ENCODE results near the gene FOXJ3. TPM values are rescaled to one million over a fixed set of nuclear protein-coding genes. Genes with fewer than 3 reads are reported as not detected.

The FOXJ3 gene
- total RNA-seq, 1 donor from 2014 or later, result 59.9 TPM

- Histone ChIP-seq H3K36me3 (no peaks in the 10 kb centered on the region), H3K9me3 (no peaks in the 10 kb centered on the region), H3K27me3 (no peaks in the 10 kb centered on the region), H3K27ac (no peak overlapping the region), H3K4me1 (peaks cover 67% of the 10 kb centered on the region), H3K4me3 (no peak overlapping the region)
- intact Hi-C loops (cut with DNase I), result no loop called here
- DNase-seq (ENCODE audit: extremely low spot score in 2 of 2), result no peak
- TF ChIP-seq CTCF (IDR thresholded peaks at IDR 0.05), result no peak
- no peak for TF ChIP-seq POLR2A (IDR thresholded peaks at IDR 0.05)
- no peak for TF ChIP-seq POLR2AphosphoS5 (IDR thresholded peaks at IDR 0.05; ENCODE audit: insufficient read depth in 1 of 2, low read depth in 1 of 2)
Measured at GRCh38 chr1:42328916-42329496, 6.0 kb downstream of the FOXJ3 start.

GRCh38 chr1:42328047-42328625 lies 6.9 kb downstream of the FOXJ3 start:
- TF ChIP-seq POLR2AphosphoS5 (IDR thresholded peaks at IDR 0.05; ENCODE audit: insufficient read depth in 1 of 2, low read depth in 1 of 2), result no peak
- no peaks in the 10 kb centered on the region for H3K27me3 ChIP-seq
- intact Hi-C loops (cut with DNase I), result no loop called here
- no peak overlapping the region for H3K4me3 ChIP-seq
- no peak overlapping the region for H3K27ac ChIP-seq
- DNase-seq (ENCODE audit: extremely low spot score in 2 of 2), result no peak
- H3K36me3 ChIP-seq, result no peaks in the 10 kb centered on the region
- no peaks in the 10 kb centered on the region for H3K9me3 ChIP-seq
- peaks cover 64% of the 10 kb centered on the region for H3K4me1 ChIP-seq

- intact Hi-C loops (cut with DNase I), result no loop called here
- Histone ChIP-seq H3K27me3 (no peaks in the 10 kb centered on the region), H3K4me1 (peaks cover 76% of the 10 kb centered on the region), H3K27ac (no peak overlapping the region), H3K4me3 (no peak overlapping the region), H3K9me3 (no peaks in the 10 kb centered on the region), H3K36me3 (no peaks in the 10 kb centered on the region)
- no peak for DNase-seq (ENCODE audit: extremely low spot score in 2 of 2)
- TF ChIP-seq CTCF (IDR thresholded peaks at IDR 0.05) (no peak), POLR2A (IDR thresholded peaks at IDR 0.05) (no peak), POLR2AphosphoS5 (IDR thresholded peaks at IDR 0.05; ENCODE audit: insufficient read depth in 1 of 2, low read depth in 1 of 2) (no peak)
Measured at GRCh38 chr1:42325014-42325402, 10.0 kb downstream of the FOXJ3 start.

- H3K36me3 ChIP-seq, result no peaks in the 10 kb centered on the region
- H3K4me3 ChIP-seq, result no peak overlapping the region
- peaks cover 80% of the 10 kb centered on the region for H3K4me1 ChIP-seq
- no peaks in the 10 kb centered on the region for H3K9me3 ChIP-seq
- no peaks in the 10 kb centered on the region for H3K27me3 ChIP-seq
- intact Hi-C loops (cut with DNase I), result no loop called here
- TF ChIP-seq POLR2A (IDR thresholded peaks at IDR 0.05) (no peak), POLR2AphosphoS5 (IDR thresholded peaks at IDR 0.05; ENCODE audit: insufficient read depth in 1 of 2, low read depth in 1 of 2) (no peak), CTCF (IDR thresholded peaks at IDR 0.05) (no peak)
- H3K27ac ChIP-seq, result no peak overlapping the region
- DNase-seq (ENCODE audit: extremely low spot score in 2 of 2), result no peak
Measured at GRCh38 chr1:42324398-42325013, 10.5 kb downstream of the FOXJ3 start.

- Histone ChIP-seq H3K4me3 (no peak overlapping the region), H3K4me1 (peaks cover 80% of the 10 kb centered on the region), H3K27ac (no peak overlapping the region), H3K9me3 (no peaks in the 10 kb centered on the region), H3K36me3 (no peaks in the 10 kb centered on the region), H3K27me3 (no peaks in the 10 kb centered on the region)
- intact Hi-C loops (cut with DNase I), result no loop called here
- TF ChIP-seq CTCF (IDR thresholded peaks at IDR 0.05) (no peak), POLR2A (IDR thresholded peaks at IDR 0.05) (no peak), POLR2AphosphoS5 (IDR thresholded peaks at IDR 0.05; ENCODE audit: insufficient read depth in 1 of 2, low read depth in 1 of 2) (no peak)
- no peak for DNase-seq (ENCODE audit: extremely low spot score in 2 of 2)
Measured at GRCh38 chr1:42323551-42323950, 11.5 kb downstream of the FOXJ3 start.

All from vagina (tissue), 2 donors.